HL-60 (cell line): ENCODE measurements around the gene PPM1M.

ENCODE experiments used
- DNase-seq, 2 experiments: peaks; one replicate each; pipeline ENCODE4 v3.0.0-alpha.2; 2010 to 2020; ENCODE audit warnings: low read depth in 1 of 2, low spot score in 1 of 2
- H3K27ac ChIP-seq: fragments of 250-450 bp; sonication (Bioruptor Pico); replicated peaks from 2 replicates; pipeline ENCODE4 v1.5.1; 2020; ENCODE audit warnings: mild to moderate bottlenecking, moderate library complexity
- H3K27me3 ChIP-seq: fragments of 250-450 bp; sonication (Bioruptor Pico); 2 replicates; pipeline ENCODE4 v1.5.1; 2021; ENCODE audit warnings: mild to moderate bottlenecking, moderate library complexity; ENCODE audit not compliant: insufficient read depth, poor library complexity, severe bottlenecking
- H3K4me3 ChIP-seq: replicated peaks from 2 replicates; pipeline ENCODE4 v1.5.1; 2011; ENCODE audit warnings: mild to moderate bottlenecking, control low read depth, low read length; ENCODE audit not compliant: insufficient read depth
- GABPA ChIP-seq: IDR thresholded peaks from 2 replicates; pipeline ENCODE4 v1.6.1; 2012; ENCODE audit warnings: low read depth
- POLR2AphosphoS5 ChIP-seq: IDR thresholded peaks from 2 replicates; pipeline ENCODE4 v1.6.1; 2012; ENCODE audit warnings: low read depth
- SPI1 ChIP-seq: IDR thresholded peaks from 2 replicates; pipeline ENCODE4 v1.6.1; 2012; ENCODE audit warnings: low read depth, mild to moderate bottlenecking, borderline replicate concordance
- TF ChIP-seq, protein P1 (sequence below): IDR thresholded peaks from one replicate; pipeline ENCODE4 v1.5.1; 2011; ENCODE audit warnings: low read length, control low read depth, inconsistent platforms; ENCODE audit not compliant: insufficient read depth
- TF ChIP-seq, protein P2 (sequence below): IDR thresholded peaks from 2 replicates; pipeline ENCODE4 v1.6.1; 2012; ENCODE audit warnings: low read depth; ENCODE audit not compliant: insufficient replicate concordance

PPM1M gene

GRCh38 chr3:52228751-52229291 lies 16.7 kb upstream of the PPM1M start:
- Histone ChIP-seq H3K4me3 (no peak overlapping the region), H3K27me3 (no peaks in the 10 kb centered on the region), H3K27ac (no peak overlapping the region)
- DNase-seq = no peak
- TF ChIP-seq SPI1 = no peak
- no peak for TF ChIP-seq GABPA
- TF ChIP-seq, protein P1, sequence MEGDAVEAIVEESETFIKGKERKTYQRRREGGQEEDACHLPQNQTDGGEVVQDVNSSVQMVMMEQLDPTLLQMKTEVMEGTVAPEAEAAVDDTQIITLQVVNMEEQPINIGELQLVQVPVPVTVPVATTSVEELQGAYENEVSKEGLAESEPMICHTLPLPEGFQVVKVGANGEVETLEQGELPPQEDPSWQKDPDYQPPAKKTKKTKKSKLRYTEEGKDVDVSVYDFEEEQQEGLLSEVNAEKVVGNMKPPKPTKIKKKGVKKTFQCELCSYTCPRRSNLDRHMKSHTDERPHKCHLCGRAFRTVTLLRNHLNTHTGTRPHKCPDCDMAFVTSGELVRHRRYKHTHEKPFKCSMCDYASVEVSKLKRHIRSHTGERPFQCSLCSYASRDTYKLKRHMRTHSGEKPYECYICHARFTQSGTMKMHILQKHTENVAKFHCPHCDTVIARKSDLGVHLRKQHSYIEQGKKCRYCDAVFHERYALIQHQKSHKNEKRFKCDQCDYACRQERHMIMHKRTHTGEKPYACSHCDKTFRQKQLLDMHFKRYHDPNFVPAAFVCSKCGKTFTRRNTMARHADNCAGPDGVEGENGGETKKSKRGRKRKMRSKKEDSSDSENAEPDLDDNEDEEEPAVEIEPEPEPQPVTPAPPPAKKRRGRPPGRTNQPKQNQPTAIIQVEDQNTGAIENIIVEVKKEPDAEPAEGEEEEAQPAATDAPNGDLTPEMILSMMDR = no peak
- TF ChIP-seq, protein P2, sequence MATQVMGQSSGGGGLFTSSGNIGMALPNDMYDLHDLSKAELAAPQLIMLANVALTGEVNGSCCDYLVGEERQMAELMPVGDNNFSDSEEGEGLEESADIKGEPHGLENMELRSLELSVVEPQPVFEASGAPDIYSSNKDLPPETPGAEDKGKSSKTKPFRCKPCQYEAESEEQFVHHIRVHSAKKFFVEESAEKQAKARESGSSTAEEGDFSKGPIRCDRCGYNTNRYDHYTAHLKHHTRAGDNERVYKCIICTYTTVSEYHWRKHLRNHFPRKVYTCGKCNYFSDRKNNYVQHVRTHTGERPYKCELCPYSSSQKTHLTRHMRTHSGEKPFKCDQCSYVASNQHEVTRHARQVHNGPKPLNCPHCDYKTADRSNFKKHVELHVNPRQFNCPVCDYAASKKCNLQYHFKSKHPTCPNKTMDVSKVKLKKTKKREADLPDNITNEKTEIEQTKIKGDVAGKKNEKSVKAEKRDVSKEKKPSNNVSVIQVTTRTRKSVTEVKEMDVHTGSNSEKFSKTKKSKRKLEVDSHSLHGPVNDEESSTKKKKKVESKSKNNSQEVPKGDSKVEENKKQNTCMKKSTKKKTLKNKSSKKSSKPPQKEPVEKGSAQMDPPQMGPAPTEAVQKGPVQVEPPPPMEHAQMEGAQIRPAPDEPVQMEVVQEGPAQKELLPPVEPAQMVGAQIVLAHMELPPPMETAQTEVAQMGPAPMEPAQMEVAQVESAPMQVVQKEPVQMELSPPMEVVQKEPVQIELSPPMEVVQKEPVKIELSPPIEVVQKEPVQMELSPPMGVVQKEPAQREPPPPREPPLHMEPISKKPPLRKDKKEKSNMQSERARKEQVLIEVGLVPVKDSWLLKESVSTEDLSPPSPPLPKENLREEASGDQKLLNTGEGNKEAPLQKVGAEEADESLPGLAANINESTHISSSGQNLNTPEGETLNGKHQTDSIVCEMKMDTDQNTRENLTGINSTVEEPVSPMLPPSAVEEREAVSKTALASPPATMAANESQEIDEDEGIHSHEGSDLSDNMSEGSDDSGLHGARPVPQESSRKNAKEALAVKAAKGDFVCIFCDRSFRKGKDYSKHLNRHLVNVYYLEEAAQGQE = no peak
- TF ChIP-seq POLR2AphosphoS5 = no peak

DNA sequence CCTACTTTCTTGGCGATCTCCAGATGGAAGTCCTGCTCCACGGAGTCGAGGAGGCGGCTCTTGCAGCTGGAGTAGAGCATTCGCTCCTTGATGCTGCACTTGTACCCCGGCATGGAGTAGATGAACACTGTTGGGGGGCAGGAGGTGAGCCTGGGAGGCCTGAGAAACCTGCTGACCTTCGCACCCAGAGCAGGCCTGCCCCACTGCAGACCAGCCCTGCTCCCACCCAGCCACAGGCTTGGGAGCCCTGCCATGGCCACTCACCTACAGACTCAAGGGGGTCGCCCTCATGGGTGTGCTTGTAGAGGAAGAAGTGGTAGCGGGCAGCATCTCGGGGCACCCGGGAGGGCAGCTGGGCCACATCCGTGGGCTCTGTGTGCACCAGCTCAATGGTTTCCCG lies 15.9 kb upstream of the PPM1M start:
- no peak overlapping the region for H3K4me3 ChIP-seq
- no peak; the same call in 1 of the 2 replicates for TF ChIP-seq POLR2AphosphoS5
- TF ChIP-seq, protein P2 = no peak
- DNase-seq = no peak
- no peaks in the 10 kb centered on the region for H3K27me3 ChIP-seq
- H3K27ac ChIP-seq = no peak overlapping the region

GRCh38 chr3:52230461-52230860 lies 15.1 kb upstream of the PPM1M start:
- no peak for TF ChIP-seq POLR2AphosphoS5
- no peak for TF ChIP-seq SPI1
- TF ChIP-seq GABPA = no peak
- TF ChIP-seq, protein P1 = no peak
- TF ChIP-seq, protein P2 = no peak
- no peak overlapping the region for H3K4me3 ChIP-seq
- no peak for DNase-seq
- no peak overlapping the region for H3K27ac ChIP-seq
- no peaks in the 10 kb centered on the region for H3K27me3 ChIP-seq
